GM10248 (cell line): ENCODE data around the gene NCAPG2.
A peak's percentile ranks its signal among the peaks of the same experiment; 100 is the strongest.

Experiments used
- CTCF ChIA-PET: fragments of 300-600 bp; sonication (Branson Sonifier 250); formaldehyde crosslinking; extraction: SDS; loops from one replicate; lab custom pipeline; 2021; ENCODE audit warnings: antibody characterized with exemption; lab: Yijun Ruan, JAX
- POLR2A ChIA-PET: fragments of 350-650 bp; sonication (Branson Sonifier 250); formaldehyde crosslinking; extraction: SDS; loops from one replicate; lab custom pipeline; 2020; ENCODE audit warnings: antibody characterized with exemption; lab: Yijun Ruan, JAX
- DNase-seq: peaks from one replicate; pipeline ENCODE4 v3.0.0; 2012; ENCODE audit errors: extremely low spot score
- TF ChIP-seq, protein P1 (sequence below): IDR thresholded peaks from 2 replicates; pipeline ENCODE4 v1.5.1; 2012; ENCODE audit warnings: mild to moderate bottlenecking, low read depth; ENCODE audit errors: extremely low read depth, missing control alignments, control extremely low read depth

NCAPG2 gene, protein sequence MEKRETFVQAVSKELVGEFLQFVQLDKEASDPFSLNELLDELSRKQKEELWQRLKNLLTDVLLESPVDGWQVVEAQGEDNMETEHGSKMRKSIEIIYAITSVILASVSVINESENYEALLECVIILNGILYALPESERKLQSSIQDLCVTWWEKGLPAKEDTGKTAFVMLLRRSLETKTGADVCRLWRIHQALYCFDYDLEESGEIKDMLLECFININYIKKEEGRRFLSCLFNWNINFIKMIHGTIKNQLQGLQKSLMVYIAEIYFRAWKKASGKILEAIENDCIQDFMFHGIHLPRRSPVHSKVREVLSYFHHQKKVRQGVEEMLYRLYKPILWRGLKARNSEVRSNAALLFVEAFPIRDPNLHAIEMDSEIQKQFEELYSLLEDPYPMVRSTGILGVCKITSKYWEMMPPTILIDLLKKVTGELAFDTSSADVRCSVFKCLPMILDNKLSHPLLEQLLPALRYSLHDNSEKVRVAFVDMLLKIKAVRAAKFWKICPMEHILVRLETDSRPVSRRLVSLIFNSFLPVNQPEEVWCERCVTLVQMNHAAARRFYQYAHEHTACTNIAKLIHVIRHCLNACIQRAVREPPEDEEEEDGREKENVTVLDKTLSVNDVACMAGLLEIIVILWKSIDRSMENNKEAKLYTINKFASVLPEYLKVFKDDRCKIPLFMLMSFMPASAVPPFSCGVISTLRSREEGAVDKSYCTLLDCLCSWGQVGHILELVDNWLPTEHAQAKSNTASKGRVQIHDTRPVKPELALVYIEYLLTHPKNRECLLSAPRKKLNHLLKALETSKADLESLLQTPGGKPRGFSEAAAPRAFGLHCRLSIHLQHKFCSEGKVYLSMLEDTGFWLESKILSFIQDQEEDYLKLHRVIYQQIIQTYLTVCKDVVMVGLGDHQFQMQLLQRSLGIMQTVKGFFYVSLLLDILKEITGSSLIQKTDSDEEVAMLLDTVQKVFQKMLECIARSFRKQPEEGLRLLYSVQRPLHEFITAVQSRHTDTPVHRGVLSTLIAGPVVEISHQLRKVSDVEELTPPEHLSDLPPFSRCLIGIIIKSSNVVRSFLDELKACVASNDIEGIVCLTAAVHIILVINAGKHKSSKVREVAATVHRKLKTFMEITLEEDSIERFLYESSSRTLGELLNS

DNA sequence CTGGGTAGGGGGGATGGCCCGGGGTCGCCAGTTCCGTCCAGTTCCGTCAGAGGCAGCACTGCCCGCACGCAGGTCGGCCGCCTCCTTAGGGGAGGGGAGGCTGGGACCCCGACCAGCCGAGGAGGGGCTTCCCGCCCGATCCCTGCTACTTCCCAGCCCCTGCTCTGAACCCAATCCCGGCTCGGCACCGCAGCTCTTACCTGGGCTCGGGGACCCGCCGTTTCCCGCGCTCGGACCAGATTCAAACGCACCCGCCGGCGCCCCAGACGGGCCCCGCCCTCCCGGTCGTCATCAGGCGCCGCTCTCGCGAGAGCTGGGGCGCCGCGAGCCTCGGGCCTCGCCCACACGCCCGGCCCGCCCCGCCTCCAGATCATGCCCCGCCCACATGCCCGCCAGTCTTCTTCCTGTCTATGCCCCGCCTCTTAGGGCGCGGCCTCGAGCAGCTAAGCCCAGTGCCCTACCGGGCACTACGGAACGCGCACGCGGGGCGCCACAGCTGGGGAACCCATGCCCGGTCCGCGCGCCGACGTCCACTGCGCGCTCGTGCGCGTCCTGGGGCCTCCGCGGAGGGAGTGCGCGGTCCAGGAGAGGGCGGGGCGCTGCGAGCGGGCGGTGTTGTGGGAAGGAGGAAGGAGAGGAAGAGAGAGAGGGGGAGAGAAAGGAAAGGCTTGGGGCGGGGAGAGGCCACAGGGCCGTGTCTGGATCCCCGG lies at the start of gene NCAPG2:
Gene NCAPG2, minus strand, starts transcription at position 281 of the 710 bp plus-strand sequence. CDS start 2,905 bp downstream, outside the sequence.
- TF ChIP-seq, protein P1, sequence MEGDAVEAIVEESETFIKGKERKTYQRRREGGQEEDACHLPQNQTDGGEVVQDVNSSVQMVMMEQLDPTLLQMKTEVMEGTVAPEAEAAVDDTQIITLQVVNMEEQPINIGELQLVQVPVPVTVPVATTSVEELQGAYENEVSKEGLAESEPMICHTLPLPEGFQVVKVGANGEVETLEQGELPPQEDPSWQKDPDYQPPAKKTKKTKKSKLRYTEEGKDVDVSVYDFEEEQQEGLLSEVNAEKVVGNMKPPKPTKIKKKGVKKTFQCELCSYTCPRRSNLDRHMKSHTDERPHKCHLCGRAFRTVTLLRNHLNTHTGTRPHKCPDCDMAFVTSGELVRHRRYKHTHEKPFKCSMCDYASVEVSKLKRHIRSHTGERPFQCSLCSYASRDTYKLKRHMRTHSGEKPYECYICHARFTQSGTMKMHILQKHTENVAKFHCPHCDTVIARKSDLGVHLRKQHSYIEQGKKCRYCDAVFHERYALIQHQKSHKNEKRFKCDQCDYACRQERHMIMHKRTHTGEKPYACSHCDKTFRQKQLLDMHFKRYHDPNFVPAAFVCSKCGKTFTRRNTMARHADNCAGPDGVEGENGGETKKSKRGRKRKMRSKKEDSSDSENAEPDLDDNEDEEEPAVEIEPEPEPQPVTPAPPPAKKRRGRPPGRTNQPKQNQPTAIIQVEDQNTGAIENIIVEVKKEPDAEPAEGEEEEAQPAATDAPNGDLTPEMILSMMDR = peak; percentile 3
- DNase-seq = peak; percentile 99
- ChIA-PET POLR2A (no interaction called here), CTCF (interaction anchor here (0.7 to 1.5 kb wide), 6 partner anchors 10 to 272 kb away, joined by 3 to 7 read pairs (median 3); no protein-coding TSS in a partner anchor)

DNA sequence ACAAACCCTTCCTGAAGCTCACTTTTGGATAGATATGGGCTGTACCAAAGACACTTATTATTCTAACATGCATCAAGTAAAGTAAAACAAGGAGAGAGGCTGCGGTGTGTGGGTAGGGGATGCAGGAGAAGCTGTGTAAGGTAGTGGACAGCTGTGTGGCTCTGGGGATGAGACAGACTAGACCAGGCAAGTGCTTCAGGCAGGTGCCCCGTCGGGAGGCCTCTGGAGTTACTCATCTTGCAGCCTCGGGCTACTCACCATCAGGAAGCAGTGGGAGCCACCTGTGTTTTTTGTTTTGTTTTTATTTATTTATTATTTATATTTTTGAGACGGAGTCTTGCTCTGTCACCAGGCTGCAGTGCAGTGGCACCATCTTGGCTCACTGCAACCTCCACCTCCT lies 49.3 kb upstream of the NCAPG2 start:
- TF ChIP-seq, protein P1 = no peak
- ChIA-PET POLR2A (interaction anchor here (0.9 kb wide), 1 partner anchor 13 kb away, joined by 3 read pairs; no protein-coding TSS in a partner anchor), CTCF (interaction anchor here (1.0 to 1.5 kb wide), 5 partner anchors 9 to 28 kb away, joined by 3 to 5 read pairs (median 4); no protein-coding TSS in a partner anchor)
- no peak for DNase-seq

GRCh38 chr7:158751751-158752150 lies 47.1 kb upstream of the NCAPG2 start:
- POLR2A ChIA-PET = no interaction called here
- TF ChIP-seq, protein P1 = no peak
- no peak for DNase-seq
- CTCF ChIA-PET = interaction anchor here (1.0 kb wide), 1 partner anchor 19 kb away, joined by 3 read pairs; no protein-coding TSS in a partner anchor

- ChIA-PET CTCF (interaction anchor here (1.7 kb wide), 1 partner anchor 10 kb away, joined by 3 read pairs; no protein-coding TSS in a partner anchor), POLR2A (no interaction called here)
- TF ChIP-seq, protein P1 = no peak
- no peak for DNase-seq
Observed at GRCh38 chr7:158751199-158751598, 46.6 kb upstream of the NCAPG2 start.

GRCh38 chr7:158750702-158751101 lies 46.1 kb upstream of the NCAPG2 start:
- ChIA-PET CTCF (interaction anchor here (1.7 to 2.6 kb wide), 2 partner anchors 9 to 10 kb away, joined by 3 to 7 read pairs; no protein-coding TSS in a partner anchor), POLR2A (no interaction called here)
- DNase-seq = no peak
- TF ChIP-seq, protein P1 = no peak
